HFFc6 (cell line): ENCODE data around the gene POLDIP2. TPM values are rescaled to one million over a fixed set of nuclear protein-coding genes. Genes with fewer than 3 reads are reported as not detected.

Source experiments
- DNase-seq: peaks from one replicate; pipeline ENCODE4 v3.0.0-alpha.2; 2018
- H3K27ac Mint-ChIP-seq: 2 replicates; pipeline ENCODE4 v1.8.0; 2020; ENCODE audit warnings: mild to moderate bottlenecking, mixed read lengths
- H3K27me3 Mint-ChIP-seq: 2 replicates; pipeline ENCODE4 v1.8.0; 2021; ENCODE audit warnings: mild to moderate bottlenecking, moderate library complexity, mixed read lengths; ENCODE audit not compliant: insufficient read depth
- H3K36me3 Mint-ChIP-seq: 2 replicates; pipeline ENCODE4 v1.8.0; 2021; ENCODE audit warnings: low read depth, mixed read lengths
- H3K4me1 Mint-ChIP-seq: 2 replicates; pipeline ENCODE4 v1.8.0; 2020; ENCODE audit warnings: low read depth, mixed read lengths
- H3K4me3 Mint-ChIP-seq: 2 replicates; pipeline ENCODE4 v1.8.0; 2020; ENCODE audit warnings: mild to moderate bottlenecking, moderate library complexity, mixed read lengths
- H3K9me3 Mint-ChIP-seq: 2 replicates; pipeline ENCODE4 v1.8.0; 2020; ENCODE audit warnings: mild to moderate bottlenecking, mixed read lengths
- CTCF ChIP-seq: fragments of 200-600 bp; sonication (generic); IDR thresholded peaks from 2 replicates; pipeline ENCODE4 v1.5.0; 2021; ENCODE audit warnings: antibody characterized with exemption, mild to moderate bottlenecking
- total RNA-seq, 6 experiments: library from RNA; stranded (reverse); fragmentation: NEBNext Ultra II Directional; extraction: Animal tissue kit (Norgen Biotek cat#: 25700); gene quantifications; 2 replicates in 1 of 6; 3 replicates in 5 of 6; pipeline ENCODE4 v1.2.3, GENCODE V29; 2021

Gene POLDIP2
- total RNA-seq, 6 experiments from 2014 or later, result 104 to 118 (median 106) TPM

DNA sequence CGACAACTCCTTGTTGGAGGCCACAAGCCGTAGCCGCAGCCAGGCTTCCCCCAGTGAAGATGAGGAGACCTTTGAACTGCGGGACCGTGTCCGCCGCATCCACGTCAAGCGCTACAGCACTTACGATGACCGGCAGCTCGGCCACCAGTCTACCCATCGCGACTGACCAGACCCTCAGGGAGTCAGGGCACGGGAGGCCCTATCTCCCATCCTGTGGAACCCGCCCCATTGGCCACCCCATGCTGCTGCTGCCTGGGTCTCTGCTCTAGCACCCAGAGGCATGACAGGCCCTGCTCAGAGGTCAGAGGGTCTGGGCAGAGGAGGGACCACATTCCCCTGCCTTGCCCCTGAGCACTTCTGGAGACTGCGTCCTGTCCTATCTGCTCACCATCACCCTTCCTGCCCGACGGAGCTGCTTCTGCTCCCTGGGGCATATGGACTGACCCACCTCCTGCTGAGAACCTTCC lies 12.9 kb downstream of the POLDIP2 start:
- Mint-ChIP-seq H3K27ac (no peak overlapping the region; the same call in 1 of the 2 replicates), H3K9me3 (no peaks in the 10 kb centered on the region), H3K27me3 (peaks cover 4% of the 10 kb centered on the region), H3K4me1 (peaks cover 35% of the 10 kb centered on the region), H3K36me3 (peaks cover 35% of the 10 kb centered on the region), H3K4me3 (no peak overlapping the region)
- TF ChIP-seq CTCF, result no peak
- no peak for DNase-seq

DNA sequence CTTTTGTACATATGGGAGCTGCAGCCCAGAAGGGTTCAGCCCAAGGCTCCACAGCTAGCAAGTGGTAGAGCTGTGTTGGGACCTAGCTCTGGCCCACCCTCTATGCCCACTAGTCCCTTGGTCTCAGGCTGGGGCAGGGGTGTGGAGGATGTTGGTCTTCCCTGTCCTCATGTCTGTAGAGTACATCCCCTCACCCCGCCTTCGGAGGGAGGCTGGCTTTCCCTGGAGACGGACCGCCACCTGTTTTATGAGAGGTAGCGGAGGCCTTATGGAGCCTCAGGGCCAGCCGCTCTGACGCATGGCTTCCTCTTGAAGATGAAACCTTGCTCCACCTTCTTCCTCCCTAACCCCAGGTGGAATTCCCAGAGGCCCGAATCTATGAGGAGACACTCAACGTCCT lies 13.3 kb downstream of the POLDIP2 start:
- Mint-ChIP-seq H3K27ac (no peak overlapping the region), H3K4me1 (peaks cover 39% of the 10 kb centered on the region), H3K27me3 (peaks cover 4% of the 10 kb centered on the region), H3K4me3 (no peak overlapping the region), H3K9me3 (no peaks in the 10 kb centered on the region), H3K36me3 (peaks cover 38% of the 10 kb centered on the region)
- DNase-seq, result no peak
- TF ChIP-seq CTCF, result no peak

- no peak overlapping the region for H3K27ac Mint-ChIP-seq
- DNase-seq, result no peak
- H3K4me1 Mint-ChIP-seq, result peaks cover 44% of the 10 kb centered on the region
- H3K36me3 Mint-ChIP-seq, result peaks cover 38% of the 10 kb centered on the region
- H3K4me3 Mint-ChIP-seq, result no peak overlapping the region
- TF ChIP-seq CTCF, result no peak
- H3K9me3 Mint-ChIP-seq, result no peaks in the 10 kb centered on the region
- H3K27me3 Mint-ChIP-seq, result peaks cover 4% of the 10 kb centered on the region
These were observed 13.8 kb downstream of the POLDIP2 start for GRCh38 chr17:28343491-28343932.

DNA sequence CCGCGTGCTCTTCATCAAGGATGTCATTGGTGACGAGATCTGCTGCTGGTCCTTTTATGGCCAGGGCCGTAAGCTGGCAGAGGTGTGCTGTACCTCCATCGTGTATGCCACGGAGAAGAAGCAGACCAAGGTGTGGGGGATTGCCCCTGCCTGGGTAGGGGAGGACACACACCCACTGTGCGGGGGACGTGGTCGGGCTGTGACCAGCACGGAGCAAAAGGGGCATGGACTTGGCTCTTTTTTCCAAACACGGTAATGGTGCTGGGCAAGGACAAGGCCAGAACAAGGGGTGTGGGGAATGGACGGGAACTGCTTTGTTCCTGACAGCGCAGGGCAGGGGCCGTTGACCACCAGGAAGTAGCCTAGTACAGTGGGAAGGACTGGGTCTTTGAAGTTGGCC lies 15.0 kb downstream of the POLDIP2 start:
- H3K27ac Mint-ChIP-seq, result 0 out of 2 replicates have a peak overlapping the region, but pooled peaks have one; percentile 16
- H3K9me3 Mint-ChIP-seq, result no peaks in the 10 kb centered on the region
- H3K36me3 Mint-ChIP-seq, result peaks cover 39% of the 10 kb centered on the region
- DNase-seq, result no peak
- peaks cover 47% of the 10 kb centered on the region for H3K4me1 Mint-ChIP-seq
- TF ChIP-seq CTCF, result no peak
- H3K4me3 Mint-ChIP-seq, result no peak overlapping the region
- H3K27me3 Mint-ChIP-seq, result peaks cover 4% of the 10 kb centered on the region

DNA sequence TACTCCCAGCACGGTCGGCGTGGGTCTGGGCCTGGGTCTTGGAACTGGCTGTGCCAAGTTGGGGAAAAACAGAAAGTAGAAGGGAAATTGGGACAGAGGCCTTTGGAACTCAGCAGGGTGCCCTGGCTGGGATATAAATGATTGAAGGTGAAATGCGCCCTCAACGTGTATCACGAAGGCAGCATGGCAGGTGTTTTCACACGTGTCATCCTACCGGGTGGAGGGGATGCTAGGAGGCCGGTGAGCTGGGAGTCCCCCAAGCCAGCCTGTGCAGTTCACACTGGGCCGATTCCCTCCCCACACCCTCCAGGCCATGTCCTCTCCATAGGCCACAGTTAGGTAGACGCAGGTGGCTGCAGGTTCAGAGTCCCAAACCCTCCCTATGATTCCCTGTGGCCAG lies 15.8 kb downstream of the POLDIP2 start:
- no peak for DNase-seq
- no peak overlapping the region for H3K4me3 Mint-ChIP-seq
- H3K27ac Mint-ChIP-seq, result no peak overlapping the region
- no peaks in the 10 kb centered on the region for H3K9me3 Mint-ChIP-seq
- TF ChIP-seq CTCF, result no peak
- H3K36me3 Mint-ChIP-seq, result peaks cover 43% of the 10 kb centered on the region
- peaks cover 47% of the 10 kb centered on the region for H3K4me1 Mint-ChIP-seq
- H3K27me3 Mint-ChIP-seq, result peaks cover 6% of the 10 kb centered on the region; the same call in 1 of the 2 replicates

GRCh38 chr17:28340374-28340773 lies 17.0 kb downstream of the POLDIP2 start:
- DNase-seq, result no peak
- Mint-ChIP-seq H3K27me3 (peaks cover 6% of the 10 kb centered on the region), H3K27ac (peak overlapping the region; percentile 29; the same call in 1 of the 2 replicates), H3K9me3 (no peaks in the 10 kb centered on the region), H3K36me3 (peaks cover 31% of the 10 kb centered on the region), H3K4me1 (peaks cover 36% of the 10 kb centered on the region), H3K4me3 (no peak overlapping the region)
- TF ChIP-seq CTCF, result no peak
